Bone marrow (tissue), 2 donors: ENCODE data around the gene ENPP3.

Experiments used
- DNase-seq, 2 donors: peaks; one replicate each; lab custom pipeline; 2025; lab: John Stamatoyannopoulos, UW

Gene ENPP3

GRCh38 chr6:131642987-131643611 is 6.0 kb downstream of the ENPP3 start:
- no peak for DNase-seq

DNA sequence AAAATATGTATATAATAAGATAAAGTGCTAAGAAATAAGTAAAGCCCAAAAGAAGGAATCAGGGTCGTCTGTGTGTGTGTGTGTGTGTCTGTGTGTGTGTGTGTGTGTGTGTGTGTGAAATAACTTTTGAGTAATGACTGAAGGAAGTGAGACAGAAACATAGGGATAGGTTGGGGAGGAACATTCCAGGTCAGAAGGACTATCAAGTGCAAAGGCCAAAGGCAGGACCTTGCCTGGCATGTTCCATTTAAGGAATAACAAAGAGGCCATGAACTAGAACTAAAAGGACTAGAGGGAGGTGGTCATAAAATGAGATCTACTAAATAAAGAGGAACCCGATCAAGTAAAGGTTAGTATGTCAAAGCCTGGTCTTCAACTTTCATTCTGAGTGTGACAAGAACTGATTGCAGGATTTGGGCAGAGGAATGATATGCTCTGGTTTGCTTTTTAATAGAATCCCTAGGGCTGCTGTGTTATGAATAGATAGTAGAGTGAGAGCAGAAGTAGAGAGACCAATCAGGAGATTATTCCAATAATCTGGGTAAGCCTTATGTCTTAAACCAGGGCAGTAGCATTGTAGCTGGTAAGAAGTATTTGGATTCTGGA is 6.9 kb downstream of the ENPP3 start:
- no peak for DNase-seq

GRCh38 chr6:131644921-131645320 is 7.8 kb downstream of the ENPP3 start:
- DNase-seq = no peak

- DNase-seq = no peak
Measured at GRCh38 chr6:131645846-131646245, 8.7 kb downstream of the ENPP3 start.

DNA sequence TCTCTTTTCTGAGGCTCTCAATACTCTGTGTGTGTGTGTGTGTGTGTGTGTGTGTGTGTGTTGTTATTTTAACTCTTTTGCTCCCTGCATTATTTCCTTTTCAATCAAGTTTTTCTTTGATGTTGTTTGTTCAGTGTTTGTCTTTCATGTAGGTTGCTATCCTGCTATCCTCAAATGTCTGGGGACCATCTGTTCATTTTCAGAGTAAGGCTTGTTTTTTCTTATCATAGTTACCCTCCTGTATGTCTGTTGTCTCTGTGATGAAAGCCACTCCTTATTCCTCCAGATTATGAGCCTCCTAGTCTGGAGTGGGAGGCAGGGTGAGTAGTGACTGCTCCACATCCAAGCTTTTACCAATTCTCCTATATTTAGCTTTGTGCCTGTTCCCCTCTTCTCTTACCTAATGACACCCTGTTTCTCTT is 9.2 kb downstream of the ENPP3 start:
- DNase-seq = no peak

DNA sequence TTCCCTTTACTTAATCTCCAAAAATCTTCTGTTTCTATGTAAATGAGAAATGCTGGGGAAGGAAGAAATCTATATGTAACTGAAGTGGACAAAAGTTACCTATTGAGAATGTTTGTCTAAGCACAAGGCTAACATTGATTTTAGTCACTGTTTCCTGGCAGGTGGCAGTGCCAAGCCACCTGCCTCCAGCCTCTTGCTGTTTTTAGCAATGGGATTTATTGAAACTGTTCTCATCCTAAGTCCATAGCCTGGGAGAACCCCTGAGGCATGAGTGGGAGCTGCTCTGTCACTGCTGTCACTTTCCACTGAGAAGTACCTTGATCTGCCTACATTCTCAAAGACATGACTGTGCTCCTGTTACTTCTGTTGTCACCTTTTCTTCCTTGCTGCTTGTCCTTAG is 14.7 kb downstream of the ENPP3 start:
- DNase-seq = no peak

DNA sequence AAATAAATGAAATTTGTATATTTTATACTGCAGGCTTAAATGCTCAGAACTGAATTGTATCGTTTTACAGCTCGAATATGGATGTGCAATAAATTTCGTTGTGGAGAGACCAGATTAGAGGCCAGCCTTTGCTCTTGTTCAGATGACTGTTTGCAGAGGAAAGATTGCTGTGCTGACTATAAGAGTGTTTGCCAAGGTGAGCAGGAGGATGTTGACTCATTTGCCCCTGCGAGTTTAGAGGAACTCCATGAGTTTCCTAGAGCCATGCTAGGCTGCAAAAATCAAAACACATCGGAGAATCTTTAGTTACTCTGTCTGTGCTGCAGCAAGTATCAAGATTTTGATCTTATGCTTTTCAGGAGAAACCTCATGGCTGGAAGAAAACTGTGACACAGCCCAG is 15.4 kb downstream of the ENPP3 start:
- no peak for DNase-seq

- no peak for DNase-seq
Measured at GRCh38 chr6:131654326-131654725, 17.2 kb downstream of the ENPP3 start.

DNA sequence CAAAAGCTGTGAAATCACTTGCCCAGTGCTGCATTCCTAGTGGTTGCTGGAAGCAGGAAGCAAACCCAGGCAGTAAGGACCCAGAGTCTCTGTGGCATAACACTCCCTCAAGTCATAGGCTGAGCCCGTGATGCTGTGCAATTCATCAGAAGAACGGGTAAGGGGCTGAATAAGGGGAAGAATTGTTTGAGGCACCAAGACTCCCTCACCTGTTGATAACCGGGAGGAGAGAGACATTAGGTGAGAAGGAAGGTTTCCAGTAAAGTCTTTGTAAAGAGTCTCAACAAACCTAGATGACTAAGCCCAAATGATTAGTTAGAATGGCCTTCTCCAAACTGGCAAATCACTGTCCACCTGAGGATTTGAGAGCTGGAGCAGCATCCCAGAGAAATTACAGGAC is 18.3 kb downstream of the ENPP3 start:
- no peak for DNase-seq

GRCh38 chr6:131655951-131656350 is 18.8 kb downstream of the ENPP3 start:
- DNase-seq = no peak

DNA sequence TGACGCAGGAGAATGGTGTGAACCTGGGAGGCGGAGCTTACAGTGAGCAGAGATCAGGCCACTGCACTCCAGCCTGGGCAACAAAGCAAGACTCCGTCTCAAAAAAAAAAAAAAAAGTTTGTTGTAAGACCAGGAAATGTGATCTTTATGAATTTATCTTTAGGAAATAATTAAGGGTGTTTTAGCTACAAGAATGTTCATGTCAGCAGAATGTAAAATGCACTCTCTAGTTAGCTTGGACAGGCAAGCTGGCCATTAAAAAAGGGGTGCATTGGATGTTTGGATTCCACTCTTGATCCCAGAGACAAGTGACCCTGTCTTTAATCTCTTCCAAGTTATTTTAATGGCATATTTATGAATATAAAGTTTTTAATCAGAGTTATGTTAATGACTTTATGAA is 19.6 kb downstream of the ENPP3 start:
- DNase-seq = no peak

- no peak for DNase-seq
Measured at GRCh38 chr6:131657222-131657621, 20.1 kb downstream of the ENPP3 start.

- no peak for DNase-seq
Measured at GRCh38 chr6:131657630-131658111, 20.6 kb downstream of the ENPP3 start.

GRCh38 chr6:131658287-131658686 is 21.2 kb downstream of the ENPP3 start:
- no peak for DNase-seq

DNA sequence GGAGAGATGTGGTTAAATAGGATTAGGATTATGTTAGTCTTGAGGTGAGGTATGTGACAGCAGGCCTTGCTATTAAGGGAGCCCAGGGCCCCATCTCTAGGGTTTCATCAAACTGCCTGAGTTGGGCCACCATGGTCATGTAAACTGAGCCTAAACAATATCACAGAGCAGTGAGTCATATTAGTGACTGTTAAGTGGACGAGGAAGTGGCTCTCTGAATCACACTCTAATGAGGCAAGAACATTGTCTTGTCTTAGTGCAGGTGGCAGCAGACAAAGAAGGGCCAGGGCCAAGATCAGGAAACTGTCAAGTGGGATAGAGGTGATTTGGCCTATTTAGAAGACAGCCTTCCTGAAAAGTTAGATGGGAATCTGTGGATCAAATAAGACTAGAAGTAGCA is 23.1 kb downstream of the ENPP3 start:
- no peak for DNase-seq

DNA sequence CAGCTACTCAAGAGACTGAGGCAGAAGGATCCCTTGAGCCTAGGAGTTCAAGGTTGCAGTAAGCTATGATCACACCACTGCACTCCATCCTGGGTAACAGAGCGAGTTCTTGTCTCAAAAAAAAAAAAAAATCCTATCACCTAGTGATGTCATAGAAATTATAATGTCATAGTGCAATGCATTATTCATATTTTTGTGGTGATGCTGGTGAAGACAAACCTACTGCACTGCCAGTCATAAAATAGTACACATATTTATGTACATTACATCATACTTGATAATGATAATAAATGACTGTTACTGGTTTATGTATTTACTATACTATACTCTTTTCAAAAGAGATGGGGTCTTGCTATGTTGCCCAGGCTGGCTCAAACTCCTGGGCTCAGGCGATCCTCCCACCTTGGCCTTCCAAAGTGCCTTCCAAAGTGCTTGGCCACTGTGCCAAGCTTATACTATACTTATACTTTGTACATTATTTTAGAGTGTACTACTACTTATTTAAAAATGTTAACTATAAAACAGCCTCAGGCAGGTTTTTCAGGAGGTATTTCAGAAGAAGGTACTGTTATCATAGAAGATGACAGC is 26.6 kb downstream of the ENPP3 start:
- no peak for DNase-seq

- no peak for DNase-seq
Measured at GRCh38 chr6:131669891-131670290, 32.8 kb downstream of the ENPP3 start.

GRCh38 chr6:131673184-131673583 is 36.1 kb downstream of the ENPP3 start:
- no peak for DNase-seq

- no peak for DNase-seq
Measured at GRCh38 chr6:131678442-131678841, 41.3 kb downstream of the ENPP3 start.

- no peak for DNase-seq
Measured at GRCh38 chr6:131680868-131681267, 43.8 kb downstream of the ENPP3 start.

DNA sequence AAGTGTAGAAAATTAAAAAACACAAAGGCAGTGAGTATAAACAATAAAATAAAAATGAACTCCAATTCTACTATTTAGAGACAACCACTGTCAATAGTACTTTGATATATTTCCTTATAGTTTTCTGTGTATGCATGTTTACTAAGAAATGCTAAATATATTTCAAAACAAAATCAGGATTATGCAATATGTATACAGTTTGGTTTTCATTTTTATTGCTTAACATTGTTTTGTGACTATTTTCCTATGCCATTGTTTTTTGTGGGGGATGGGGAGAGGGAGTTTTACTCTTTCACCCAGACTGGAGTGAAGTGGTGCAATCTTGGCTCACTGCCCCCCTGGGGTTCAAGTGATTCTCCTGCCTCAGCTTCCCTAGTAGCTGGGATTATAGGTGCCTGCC is 44.5 kb downstream of the ENPP3 start:
- DNase-seq = no peak

DNA sequence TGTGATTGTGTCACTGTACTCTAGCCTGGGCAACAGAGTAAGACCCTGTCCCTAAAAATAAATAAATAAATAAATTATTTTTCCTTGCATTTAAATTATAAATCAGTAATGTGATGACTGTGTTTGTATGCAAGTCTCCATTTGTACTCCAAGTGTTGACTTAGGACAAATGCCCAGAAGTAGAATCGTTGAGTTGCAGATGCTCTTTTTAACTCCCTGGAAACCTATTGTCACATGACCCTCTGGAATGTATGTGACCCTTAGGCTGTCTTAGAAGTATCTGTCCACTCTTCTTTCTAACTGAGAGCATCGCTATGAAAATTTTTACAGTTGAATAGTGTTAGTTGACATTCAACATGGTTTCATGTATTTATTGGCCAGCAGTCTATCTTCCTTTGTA is 45.3 kb downstream of the ENPP3 start:
- DNase-seq = no peak

DNA sequence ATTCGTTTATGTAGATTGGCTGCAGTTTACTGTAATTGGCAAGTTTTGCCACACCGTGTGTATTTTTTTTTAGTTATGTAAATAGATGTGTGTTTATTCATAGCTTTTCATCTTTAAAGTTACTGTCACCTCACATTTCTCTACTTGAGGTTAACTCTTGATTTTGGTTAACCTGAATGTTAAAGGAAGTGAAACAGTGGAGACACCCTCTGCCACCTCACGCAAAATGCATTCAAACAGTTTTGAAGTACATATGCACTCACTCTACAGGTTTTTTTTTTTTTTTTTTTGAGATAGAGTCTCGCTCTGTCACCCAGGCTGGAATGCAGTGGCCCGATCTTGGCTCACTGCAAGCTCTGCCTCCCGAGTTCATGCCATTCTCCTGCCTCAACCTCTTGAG is 46.4 kb downstream of the ENPP3 start:
- DNase-seq = no peak
